Lower lobe of right lung (tissue), 2 donors: ENCODE measurements around the gene COASY. TPM values are rescaled to one million over a fixed set of nuclear protein-coding genes. Genes with fewer than 3 reads are reported as not detected.

ENCODE experiments used
- ATAC-seq, 2 donors: fragments of 200-7000 bp; cut with Tn5 transposase; one replicate each; pipeline ENCODE4 v1.9.1; 2020 to 2022; ENCODE audit warnings: mild to moderate bottlenecking in 2 of 2, moderate library complexity in 2 of 2
- DNase-seq: peaks from one replicate; pipeline ENCODE4 v3.0.0-alpha.2; 2020
- H3K27ac ChIP-seq: fragments of 200-600 bp; one replicate; pipeline ENCODE4 v1.8.0; 2022
- H3K27me3 ChIP-seq: fragments of 200-600 bp; one replicate; pipeline ENCODE4 v1.8.0; 2022; ENCODE audit warnings: low read depth
- H3K36me3 ChIP-seq: fragments of 200-600 bp; one replicate; pipeline ENCODE4 v1.8.0; 2022; ENCODE audit warnings: mild to moderate bottlenecking
- H3K4me1 ChIP-seq: fragments of 200-600 bp; one replicate; pipeline ENCODE4 v1.8.0; 2022
- H3K4me3 ChIP-seq: fragments of 200-600 bp; one replicate; pipeline ENCODE4 v1.8.0; 2022; ENCODE audit warnings: mild to moderate bottlenecking
- H3K9me3 ChIP-seq: fragments of 200-600 bp; one replicate; pipeline ENCODE4 v1.8.0; 2022
- intact Hi-C: fragments of 100-400 bp; cut with DNase I; formaldehyde crosslinking; loops from one replicate; pipeline ENCODE4 v1.11.0; 2022
- long read RNA-seq: library from polyadenylated mRNA; unstranded; transcript quantifications from one replicate; pipeline ENCODE4 v2.0.0, GENCODE V29; 2021
- total RNA-seq: library from RNA; stranded (reverse); fragmentation: NEBNext Ultra II Directional; extraction: Animal tissue kit (Norgen Biotek cat#: 25700); gene quantifications from one replicate; pipeline ENCODE4 v1.2.1, GENCODE V29; 2021
- TF ChIP-seq, protein P1 (sequence below): fragments of 200-600 bp; IDR thresholded peaks from one replicate; pipeline ENCODE4 v1.8.0; 2022; ENCODE audit warnings: antibody characterized with exemption, mild to moderate bottlenecking
- donor health status: DM: no; HTN: yes; CAD: no; lungs with severe emphysema.

COASY gene
- 65.8 TPM for total RNA-seq
- long read RNA-seq, transcript COASY-201 (9 exons, 2,458 nt): major isoform, 41 of 66 reads
- long read RNA-seq, transcript COASY-202 (10 exons, 2,071 nt): minor isoform, 7 of 66 reads
- long read RNA-seq, partial matches to known transcripts: 11 of 66 reads
- long read RNA-seq, other reads (novel, unspliced or antisense): 2 of 66 reads

DNA sequence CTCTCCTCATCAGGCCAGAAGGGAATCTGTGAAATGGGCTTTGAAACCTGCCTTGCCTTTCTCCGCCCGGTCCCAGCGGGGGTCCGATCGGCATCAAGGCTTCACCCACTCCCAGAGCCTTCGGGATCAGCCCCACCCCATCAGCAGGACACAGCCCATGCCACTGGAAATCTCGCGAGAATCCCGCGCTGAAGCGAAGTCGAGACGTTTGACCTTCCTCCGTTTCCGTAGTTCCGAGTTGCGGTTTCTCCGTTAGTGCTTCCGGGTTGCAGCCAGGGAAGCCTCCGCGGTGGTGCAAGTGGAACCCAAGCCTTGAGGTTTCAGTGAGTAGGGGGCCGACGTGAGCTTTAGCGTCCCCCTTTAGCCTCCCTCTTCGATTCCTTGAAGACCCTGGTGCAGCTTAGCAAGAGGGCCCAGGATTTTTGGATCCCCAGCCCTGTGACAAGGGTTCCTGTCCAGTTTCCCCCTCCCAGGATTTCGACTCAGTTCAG, at the start of gene COASY:
COASY (plus strand) TSS at position 252 of the 491 bp plus-strand sequence. CDS start 475 bp downstream, outside the sequence.
- peak; percentile 97 for DNase-seq
- H3K4me3 ChIP-seq: peak within 1 kb of the TSS; percentile 96
- H3K36me3 ChIP-seq: peaks cover 23% of the 10 kb centered on the region
- intact Hi-C loops: no loop called here
- TF ChIP-seq, protein P1, sequence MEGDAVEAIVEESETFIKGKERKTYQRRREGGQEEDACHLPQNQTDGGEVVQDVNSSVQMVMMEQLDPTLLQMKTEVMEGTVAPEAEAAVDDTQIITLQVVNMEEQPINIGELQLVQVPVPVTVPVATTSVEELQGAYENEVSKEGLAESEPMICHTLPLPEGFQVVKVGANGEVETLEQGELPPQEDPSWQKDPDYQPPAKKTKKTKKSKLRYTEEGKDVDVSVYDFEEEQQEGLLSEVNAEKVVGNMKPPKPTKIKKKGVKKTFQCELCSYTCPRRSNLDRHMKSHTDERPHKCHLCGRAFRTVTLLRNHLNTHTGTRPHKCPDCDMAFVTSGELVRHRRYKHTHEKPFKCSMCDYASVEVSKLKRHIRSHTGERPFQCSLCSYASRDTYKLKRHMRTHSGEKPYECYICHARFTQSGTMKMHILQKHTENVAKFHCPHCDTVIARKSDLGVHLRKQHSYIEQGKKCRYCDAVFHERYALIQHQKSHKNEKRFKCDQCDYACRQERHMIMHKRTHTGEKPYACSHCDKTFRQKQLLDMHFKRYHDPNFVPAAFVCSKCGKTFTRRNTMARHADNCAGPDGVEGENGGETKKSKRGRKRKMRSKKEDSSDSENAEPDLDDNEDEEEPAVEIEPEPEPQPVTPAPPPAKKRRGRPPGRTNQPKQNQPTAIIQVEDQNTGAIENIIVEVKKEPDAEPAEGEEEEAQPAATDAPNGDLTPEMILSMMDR: no peak
- ATAC-seq: peak; percentile 89
- no peaks in the 10 kb centered on the region for H3K9me3 ChIP-seq
- H3K4me1 ChIP-seq: peaks cover 43% of the 10 kb centered on the region
- peak within 1 kb of the TSS; percentile 73 for H3K27ac ChIP-seq
- H3K27me3 ChIP-seq: no peaks in the 10 kb centered on the region

DNA sequence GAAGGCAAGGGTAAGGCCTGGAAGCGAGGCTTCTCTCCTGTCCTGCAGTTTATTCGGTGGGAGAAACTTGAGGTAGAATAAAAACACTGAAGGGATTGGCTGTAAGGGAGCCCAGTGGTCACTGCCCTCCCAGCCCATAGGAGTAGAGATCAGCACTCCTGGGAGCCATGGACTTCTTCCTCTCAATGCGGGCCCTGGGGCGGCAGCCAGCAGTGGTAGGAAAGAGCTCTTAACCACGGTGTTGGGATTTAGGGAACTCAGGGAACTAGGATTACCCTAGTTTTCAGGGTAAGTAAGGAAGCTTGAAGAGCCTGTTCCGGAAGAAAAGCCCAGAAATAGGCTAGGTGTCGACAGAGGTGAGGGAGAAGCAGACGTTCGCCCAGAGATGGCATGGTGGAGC, 49.7 kb upstream of the COASY start:
- no peak for DNase-seq
- no peak for ATAC-seq
- Histone ChIP-seq H3K9me3 (no peaks in the 10 kb centered on the region), H3K27ac (peak overlapping the region; percentile 57), H3K4me1 (peaks cover 35% of the 10 kb centered on the region), H3K4me3 (no peak overlapping the region), H3K36me3 (peaks cover 66% of the 10 kb centered on the region), H3K27me3 (no peaks in the 10 kb centered on the region)
- intact Hi-C loops: loop anchor here (10.0 kb wide), 1 partner anchor 197 kb away; no protein-coding TSS in a partner anchor
- TF ChIP-seq, protein P1: no peak

DNA sequence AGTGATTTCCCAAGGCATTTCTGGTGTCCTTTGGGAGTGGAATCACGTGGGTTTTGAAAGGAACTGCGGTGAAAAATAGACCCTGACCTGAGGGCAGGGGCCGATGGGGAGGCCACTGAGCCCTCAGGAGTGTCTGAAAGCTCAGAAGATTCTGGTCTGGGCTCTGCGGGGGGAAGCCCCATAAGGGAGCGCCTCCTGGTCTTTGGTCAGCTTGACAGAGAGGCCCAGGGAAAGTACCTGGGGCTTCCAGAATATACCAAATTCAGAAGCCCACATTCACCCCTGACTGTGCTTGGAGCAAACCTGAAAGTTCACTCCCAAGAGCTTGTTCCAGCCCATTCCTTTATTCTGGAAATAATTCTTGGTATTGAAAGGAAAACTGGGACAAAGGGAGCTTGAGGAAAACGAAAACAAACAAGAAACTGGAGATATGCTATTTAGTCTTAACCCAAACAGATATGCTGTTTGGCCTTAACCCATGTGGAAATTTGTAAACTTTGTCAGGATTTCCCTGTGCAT, 49.2 kb upstream of the COASY start:
- Histone ChIP-seq H3K27ac (peak overlapping the region; percentile 57), H3K9me3 (no peaks in the 10 kb centered on the region), H3K36me3 (peaks cover 61% of the 10 kb centered on the region), H3K27me3 (no peaks in the 10 kb centered on the region), H3K4me1 (peaks cover 40% of the 10 kb centered on the region), H3K4me3 (no peak overlapping the region)
- ATAC-seq: no peak
- intact Hi-C loops: loop anchor here (10.0 kb wide), 1 partner anchor 198 kb away; no protein-coding TSS in a partner anchor
- TF ChIP-seq, protein P1: no peak
- no peak for DNase-seq

DNA sequence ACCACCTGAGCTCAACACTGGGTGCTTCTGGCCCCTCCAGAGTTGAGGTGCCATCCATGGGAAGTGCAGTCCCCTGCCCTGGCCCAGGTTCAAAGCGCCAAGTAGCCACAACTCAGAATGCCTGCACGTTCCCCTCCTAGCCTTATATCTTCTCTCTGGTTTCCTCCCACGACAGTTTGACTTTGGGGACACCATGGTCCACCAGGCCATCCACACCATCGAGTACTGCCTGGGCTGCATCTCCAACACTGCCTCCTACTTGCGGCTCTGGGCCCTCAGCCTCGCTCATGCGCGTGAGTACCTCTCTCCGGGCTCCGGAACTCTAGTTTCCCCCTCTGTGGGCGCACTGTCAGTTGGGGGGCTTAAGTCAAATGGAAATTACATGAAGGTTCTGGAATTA, 48.3 kb upstream of the COASY start:
- Histone ChIP-seq H3K27ac (peak overlapping the region; percentile 57), H3K36me3 (peaks cover 52% of the 10 kb centered on the region)

DNA sequence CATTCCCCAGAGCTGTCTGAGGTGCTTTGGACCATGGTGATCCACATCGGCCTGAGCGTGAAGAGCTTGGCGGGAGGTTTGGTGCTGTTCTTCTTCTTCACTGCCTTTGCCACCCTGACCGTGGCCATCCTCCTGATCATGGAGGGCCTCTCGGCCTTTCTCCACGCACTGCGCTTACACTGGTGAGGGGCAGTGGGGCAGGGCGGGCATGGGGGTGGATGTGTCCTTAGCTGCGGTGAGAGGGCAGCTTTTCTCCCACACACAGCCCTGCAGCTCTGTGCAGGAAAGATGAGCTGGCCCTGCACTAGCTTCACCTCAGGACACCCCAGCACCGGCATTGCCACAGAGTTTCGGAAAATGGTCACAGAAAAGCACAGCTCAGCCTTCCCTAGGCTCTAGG, 47.7 kb upstream of the COASY start:
- H3K9me3 ChIP-seq: no peaks in the 10 kb centered on the region
- ATAC-seq (no peak), DNase-seq (no peak)
- no peak overlapping the region for H3K4me3 ChIP-seq
- no peak overlapping the region for H3K27ac ChIP-seq
- H3K27me3 ChIP-seq: no peaks in the 10 kb centered on the region
- TF ChIP-seq, protein P1: no peak
- peaks cover 46% of the 10 kb centered on the region for H3K36me3 ChIP-seq
- intact Hi-C loops: loop anchor here (10.0 kb wide), 1 partner anchor 199 kb away; no protein-coding TSS in a partner anchor
- peaks cover 53% of the 10 kb centered on the region for H3K4me1 ChIP-seq

More for the DNA sequence above, 48.3 kb upstream of the COASY start:
- TF ChIP-seq, protein P1: no peak
- Histone ChIP-seq H3K9me3 (no peaks in the 10 kb centered on the region), H3K27me3 (no peaks in the 10 kb centered on the region), H3K4me1 (peaks cover 49% of the 10 kb centered on the region), H3K4me3 (no peak overlapping the region)
- intact Hi-C loops: loop anchor here (10.0 kb wide), 1 partner anchor 199 kb away; no protein-coding TSS in a partner anchor
- ATAC-seq (no peak), DNase-seq (no peak)
